GM12872 (cell line): ENCODE results near the gene NDUFS7.

Experiments
- CTCF ChIP-seq: IDR thresholded peaks from 3 replicates; pipeline ENCODE4 v1.5.1; 2011; ENCODE audit warnings: low read depth, mild to moderate bottlenecking, low read length, moderate library complexity; ENCODE audit not compliant: insufficient read depth

The NDUFS7 gene

GRCh38 chr19:1376415-1376805, 7.3 kb upstream of the NDUFS7 start:
- no peak for TF ChIP-seq CTCF

GRCh38 chr19:1377176-1377964, 6.3 kb upstream of the NDUFS7 start:
- no peak for TF ChIP-seq CTCF

- no peak for TF ChIP-seq CTCF
Observed at GRCh38 chr19:1377965-1378785, 5.5 kb upstream of the NDUFS7 start.

GRCh38 chr19:1379126-1379905, 4.4 kb upstream of the NDUFS7 start:
- no peak for TF ChIP-seq CTCF

- no peak for TF ChIP-seq CTCF
Observed at GRCh38 chr19:1379961-1380489, 3.7 kb upstream of the NDUFS7 start.

GRCh38 chr19:1382250-1382649, 1.5 kb upstream of the NDUFS7 start:
- no peak for TF ChIP-seq CTCF

GRCh38 chr19:1383017-1383311, 743 bp upstream of the NDUFS7 start:
- TF ChIP-seq CTCF: no peak
